Retinal pigment epithelial cell (primary cell): ENCODE data around the gene SEC31A.
"Not testable (repeated sequence)": the region's sequence is repeated elsewhere in the genome, so short reads cannot be mapped to it uniquely, and the experiment has no call there.

ENCODE experiments used
- DNase-seq: peaks from one replicate; pipeline ENCODE4 v3.0.0-alpha.2; 2010; ENCODE audit warnings: low read depth
- H3K4me3 ChIP-seq: 2 replicates; pipeline ENCODE4 v1.5.1; 2011; ENCODE audit warnings: mild to moderate bottlenecking, low read length, control low read depth, moderate library complexity
- CTCF ChIP-seq: conservative IDR thresholded peaks from 2 replicates; pipeline ENCODE4 v1.5.1; 2011; ENCODE audit warnings: low read depth, low read length, control low read depth, inconsistent platforms

SEC31A gene

GRCh38 chr4:82919386-82919785 is 28.4 kb upstream of the SEC31A start:
- H3K4me3 ChIP-seq: no peak overlapping the region
- no peak for TF ChIP-seq CTCF
- no peak for DNase-seq

- TF ChIP-seq CTCF: no peak
- no peak overlapping the region for H3K4me3 ChIP-seq
- DNase-seq: no peak
Observed at GRCh38 chr4:82918091-82918490, 27.1 kb upstream of the SEC31A start.

GRCh38 chr4:82913968-82914367 is 23.0 kb upstream of the SEC31A start:
- DNase-seq, H3K4me3 ChIP-seq: not testable (repeated sequence)

GRCh38 chr4:82913305-82913704 is 22.4 kb upstream of the SEC31A start:
- DNase-seq: no peak
- H3K4me3 ChIP-seq: no peak overlapping the region

GRCh38 chr4:82909326-82909725 is 18.4 kb upstream of the SEC31A start:
- no peak for DNase-seq
- no peak for TF ChIP-seq CTCF
- no peak overlapping the region for H3K4me3 ChIP-seq

More at GRCh38 chr4:82913305-82913704, 22.4 kb upstream of the SEC31A start:
- TF ChIP-seq CTCF: no peak

- H3K4me3 ChIP-seq: no peak overlapping the region
- DNase-seq: no peak
- TF ChIP-seq CTCF: no peak
Observed at GRCh38 chr4:82906469-82906868, 15.5 kb upstream of the SEC31A start.

GRCh38 chr4:82905205-82905604 is 14.3 kb upstream of the SEC31A start:
- no peak for TF ChIP-seq CTCF
- no peak overlapping the region for H3K4me3 ChIP-seq
- no peak for DNase-seq

- H3K4me3 ChIP-seq: no peak overlapping the region
- DNase-seq: no peak
- no peak for TF ChIP-seq CTCF
Observed at GRCh38 chr4:82903737-82904136, 12.8 kb upstream of the SEC31A start.
